Measurements from ENCODE around the gene SERPINE2.

- TF ChIP-seq CTCF (IDR thresholded peaks at IDR 0.05; ENCODE audit: low read depth, low read length, poor library complexity, severe bottlenecking) (no peak), EZH2phosphoT487 (IDR thresholded peaks at IDR 0.05; ENCODE audit: borderline replicate concordance, low read length) (no peak)
These were observed 33.6 kb upstream of the SERPINE2 start for GRCh38 chr2:224072541-224073188.
